Activated CD4-positive, alpha-beta T cell treated with anti-CD3 and anti-CD28 coated beads, Interleukin-2, amount 50 U/mL, for 16 hours (primary cell): ENCODE measurements around the gene CAMK2D.

Experiments used
- DNase-seq: peaks from one replicate; pipeline ENCODE4 v3.0.0-alpha.2; 2020

CAMK2D gene

DNA sequence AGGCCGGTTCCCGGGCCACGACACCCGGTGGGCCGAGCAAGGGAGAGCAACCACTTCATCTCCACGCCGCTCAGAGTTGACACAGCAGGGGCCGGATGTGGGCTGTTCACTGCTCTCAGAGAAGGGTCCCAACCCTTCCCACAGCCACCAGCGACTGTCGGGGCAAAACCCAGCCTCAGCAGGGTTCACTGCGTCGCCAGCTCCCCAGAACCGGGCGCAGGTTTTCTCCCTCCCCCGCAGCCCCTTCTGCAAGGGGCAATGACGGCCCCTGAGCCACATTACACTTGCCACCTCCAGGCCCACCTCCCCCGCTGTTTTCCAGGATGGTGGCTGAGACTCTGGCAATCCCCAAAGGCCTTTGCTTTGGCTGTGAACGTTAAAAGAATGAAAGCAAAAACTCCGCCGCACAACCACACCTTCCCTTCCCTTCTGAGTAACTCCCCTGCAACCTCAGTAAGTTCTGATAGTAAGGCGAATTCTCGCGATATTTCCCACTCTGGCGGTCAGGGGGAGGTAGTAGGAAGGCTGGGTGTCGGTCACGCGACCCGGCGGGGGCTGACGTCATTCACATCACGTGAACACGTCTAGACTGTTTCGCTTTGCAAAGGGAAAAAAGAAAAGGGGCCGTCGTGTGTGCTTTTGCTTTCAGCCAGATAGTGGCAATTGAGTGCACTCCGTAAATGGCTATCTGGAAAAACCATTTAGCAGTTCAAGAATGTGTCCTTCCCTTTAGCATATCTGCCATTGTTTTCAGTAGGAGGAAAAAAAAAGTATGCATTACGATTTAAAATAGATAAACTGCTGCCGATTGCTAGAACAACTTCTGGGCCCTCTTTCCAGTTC lies 869 bp upstream of the CAMK2D start:
- DNase-seq: peak; percentile 100

DNA sequence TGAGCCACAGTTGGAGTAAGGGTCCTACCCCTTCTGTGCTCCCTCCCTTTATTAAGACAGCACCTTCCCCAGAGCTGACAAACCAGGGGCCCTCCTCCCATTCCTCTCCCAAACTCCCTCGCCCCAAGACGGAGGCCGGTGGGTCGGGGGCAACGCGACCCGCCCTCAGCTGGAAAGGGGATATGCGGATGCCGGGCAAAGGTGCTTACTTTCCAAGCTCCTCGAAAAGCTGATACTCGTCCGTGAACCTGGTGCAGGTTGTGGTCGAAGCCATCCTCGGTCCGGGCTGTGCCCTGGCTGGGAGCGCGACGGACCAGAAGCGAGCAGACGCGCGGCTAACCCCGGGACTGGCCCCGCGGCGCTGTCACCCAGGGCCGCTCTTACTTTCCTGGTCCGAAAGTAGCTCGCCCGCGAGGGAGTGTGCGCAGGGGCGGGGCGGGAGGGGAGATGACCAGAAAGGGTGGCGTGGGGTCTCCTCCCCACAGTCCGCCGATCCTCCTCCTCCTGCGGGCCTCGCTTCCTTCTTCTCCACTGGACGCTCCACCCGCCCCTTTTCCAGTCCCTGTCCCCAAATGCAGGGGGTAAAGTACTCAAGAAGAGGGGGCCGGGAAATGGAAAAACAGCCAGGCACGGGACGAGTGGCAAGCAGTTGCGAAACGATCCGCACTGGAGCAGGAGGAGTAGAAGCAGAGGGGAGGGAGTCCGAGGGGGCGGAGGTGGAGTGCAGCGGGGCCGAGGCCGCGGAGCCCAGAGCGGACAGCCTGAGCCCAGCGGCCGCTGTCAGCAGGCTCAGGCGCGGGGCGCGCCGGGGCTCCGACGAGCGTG lies 531 bp downstream of the CAMK2D start:
- peak; percentile 59 for DNase-seq

DNA sequence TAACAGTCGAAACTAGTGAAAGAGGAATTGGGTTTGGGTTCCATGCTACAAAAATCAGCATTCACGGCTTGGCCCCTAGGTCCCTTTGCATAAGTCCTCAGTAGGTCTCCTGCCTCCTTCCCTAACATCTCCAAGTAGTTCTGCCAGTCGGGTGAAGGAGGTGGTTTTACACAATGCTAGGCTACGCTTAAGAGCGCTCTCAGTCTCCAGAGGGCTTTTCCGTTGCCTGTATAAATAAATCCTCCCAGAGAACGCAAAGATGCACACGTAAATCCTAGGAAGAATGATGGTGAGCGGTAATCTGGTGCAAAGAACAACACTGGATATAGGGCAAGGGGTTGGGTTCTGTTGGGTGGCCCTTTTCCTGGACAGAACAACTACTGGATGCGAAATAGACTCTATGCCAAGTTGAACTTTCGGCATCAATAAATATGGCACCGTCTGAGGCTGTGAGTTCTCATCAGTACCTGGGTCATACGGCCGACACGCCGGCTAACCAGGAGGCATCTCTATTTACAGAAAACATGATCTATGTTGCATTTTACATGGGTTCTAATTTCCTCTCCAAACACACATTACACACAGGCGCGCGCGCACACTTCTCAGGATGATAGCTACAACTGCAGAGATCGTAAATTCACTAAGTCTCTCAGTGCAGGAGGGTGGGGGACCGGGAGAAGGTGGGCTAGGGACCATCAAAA lies 1.3 kb downstream of the CAMK2D start:
- DNase-seq: peak; percentile 41

DNA sequence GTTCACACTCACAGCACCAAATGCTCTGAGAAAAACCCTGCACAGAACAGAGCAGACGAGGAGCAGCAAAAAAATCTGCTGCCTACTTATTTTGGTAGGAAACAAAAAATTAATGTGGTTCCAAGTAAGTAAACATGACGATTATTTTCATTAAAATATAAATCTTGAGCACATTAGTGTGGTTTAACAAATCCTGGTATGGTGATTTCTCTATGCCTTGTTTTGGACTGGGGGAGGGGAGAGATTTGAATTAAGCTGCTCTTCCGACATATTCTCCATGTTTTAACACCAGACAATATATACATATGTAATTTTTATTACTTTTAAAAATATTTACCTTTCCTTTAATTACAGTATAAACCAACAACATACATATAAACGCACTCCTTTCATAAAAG lies 1.8 kb downstream of the CAMK2D start:
- no peak for DNase-seq

DNA sequence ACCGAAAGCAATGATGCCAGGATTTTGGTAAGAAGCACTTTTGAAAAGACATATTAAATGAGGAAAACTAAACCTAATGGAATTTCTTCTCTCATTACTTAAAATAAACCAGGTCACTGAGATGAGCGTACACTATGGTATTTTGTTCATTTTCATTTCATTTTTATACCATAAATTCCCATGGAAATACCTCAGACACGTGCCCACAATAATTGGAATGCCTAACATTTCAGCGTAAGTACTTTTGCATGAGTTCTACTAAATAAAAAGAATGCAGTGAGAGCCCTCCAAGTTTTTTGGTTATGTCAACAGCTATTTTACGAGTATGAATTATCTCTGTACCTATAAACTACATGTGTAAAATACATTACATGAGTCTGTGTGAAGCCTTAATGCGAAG lies 3.2 kb downstream of the CAMK2D start:
- DNase-seq: no peak

DNA sequence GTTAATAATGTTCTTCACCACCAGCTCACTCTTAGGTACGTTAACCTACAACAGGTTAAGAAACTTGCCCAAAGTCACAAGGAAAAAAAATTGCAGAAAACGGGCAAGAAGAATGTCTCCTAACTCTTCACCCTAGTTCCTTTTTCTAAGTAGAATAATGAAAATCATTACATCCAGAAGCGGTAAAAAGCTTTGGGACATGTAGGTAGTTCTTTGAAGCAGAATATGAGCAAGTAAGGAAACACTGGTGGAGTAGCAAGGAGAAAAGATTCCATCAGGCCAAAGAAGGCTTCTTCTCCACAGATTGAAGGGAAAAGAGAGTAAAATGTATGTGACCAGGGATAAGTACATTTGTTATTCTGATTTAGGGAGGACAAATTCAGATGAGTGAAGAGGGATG lies 4.1 kb downstream of the CAMK2D start:
- no peak for DNase-seq

DNA sequence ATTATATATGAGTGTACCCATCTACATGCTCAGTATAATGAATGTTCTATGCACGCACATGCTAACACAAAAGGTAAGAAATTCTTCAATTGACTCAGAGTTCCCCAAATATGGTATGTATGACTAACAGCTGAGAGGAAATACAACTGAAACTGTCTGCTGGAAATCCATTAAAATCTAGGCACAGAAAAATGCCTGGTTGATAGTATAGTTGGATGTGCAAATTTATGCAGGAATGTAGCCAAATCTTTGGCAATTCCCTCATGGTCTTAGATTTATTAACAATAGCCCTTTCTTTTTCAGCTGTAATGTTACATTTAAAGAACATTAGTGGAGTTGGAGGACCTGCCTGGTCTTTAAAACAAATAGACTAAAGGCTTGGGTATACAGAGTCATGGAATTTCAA lies 5.5 kb downstream of the CAMK2D start:
- DNase-seq: peak; percentile 86

DNA sequence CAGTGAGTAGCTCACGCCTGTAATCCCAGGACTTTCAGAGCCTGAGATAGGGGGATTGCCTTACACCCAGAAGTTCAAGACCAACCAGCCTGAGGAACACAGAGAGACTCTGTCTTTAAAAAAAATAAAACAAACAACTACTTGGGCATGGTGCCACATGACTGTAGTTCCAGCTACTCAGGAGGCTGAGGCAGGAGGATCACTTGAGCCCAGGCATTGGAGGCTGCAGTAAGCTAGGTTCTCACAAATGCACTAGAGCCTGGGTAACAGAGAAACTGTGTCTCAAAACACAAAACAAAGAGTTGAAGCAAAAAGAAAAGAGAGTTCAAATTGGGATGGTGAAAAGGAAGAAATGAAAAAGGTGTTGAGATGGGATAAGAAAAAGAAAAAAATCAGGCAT lies 10.8 kb downstream of the CAMK2D start:
- no peak for DNase-seq

DNA sequence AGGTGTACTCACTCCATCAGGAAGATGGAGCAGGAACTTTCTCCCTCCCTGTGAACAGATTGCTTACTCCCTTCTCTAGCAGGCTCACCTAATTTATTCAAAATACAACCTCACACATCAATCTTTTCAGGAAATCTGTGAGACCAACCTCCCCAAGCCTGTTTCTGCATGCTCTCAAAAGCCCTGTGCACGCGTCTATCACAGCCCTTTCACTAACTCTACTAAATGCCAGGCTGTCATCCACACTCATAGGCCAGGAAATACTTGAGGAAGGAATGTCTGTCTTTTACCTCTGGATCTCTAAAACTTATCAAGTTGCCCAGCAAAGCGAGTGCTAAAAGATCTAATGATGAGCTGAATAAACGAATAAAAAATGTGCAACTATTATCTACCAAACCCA lies 11.2 kb downstream of the CAMK2D start:
- DNase-seq: no peak

DNA sequence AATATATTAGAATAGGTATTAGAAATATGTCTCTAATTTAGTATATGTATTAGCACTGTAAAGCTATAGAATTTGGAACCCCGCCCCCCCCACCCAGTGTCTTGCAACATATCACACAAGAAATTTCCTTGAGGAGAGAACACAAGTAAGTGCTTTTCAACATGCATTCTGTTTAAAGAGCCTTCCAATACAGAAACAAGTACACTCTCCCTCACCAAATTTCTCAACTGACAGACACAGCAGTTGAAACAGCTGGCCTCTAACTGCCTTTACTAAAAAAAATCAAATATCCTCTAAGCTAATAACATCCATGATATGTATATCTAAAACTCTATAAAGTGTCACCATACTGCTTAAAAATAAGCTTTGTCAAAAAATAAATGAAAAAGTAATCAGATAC lies 12.4 kb downstream of the CAMK2D start:
- DNase-seq: no peak

DNA sequence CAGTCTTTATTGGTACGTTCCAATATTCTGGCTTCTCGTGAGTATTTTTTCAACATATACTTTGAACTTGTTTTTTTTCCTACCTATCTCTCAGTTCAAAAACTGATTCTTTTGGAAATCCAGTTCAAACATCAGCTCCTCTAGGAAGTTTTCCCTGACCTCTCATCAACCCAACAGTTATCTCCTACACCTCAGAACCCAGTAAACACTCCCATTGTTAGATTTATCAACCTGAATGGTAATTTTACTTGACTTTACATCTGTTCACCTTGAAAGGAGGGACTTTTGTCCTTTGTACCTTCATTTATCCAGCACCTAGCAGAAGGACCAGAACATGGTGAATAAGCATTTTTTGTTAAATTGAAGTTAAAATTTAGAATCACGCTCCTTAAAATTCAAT lies 13.6 kb downstream of the CAMK2D start:
- no peak for DNase-seq

DNA sequence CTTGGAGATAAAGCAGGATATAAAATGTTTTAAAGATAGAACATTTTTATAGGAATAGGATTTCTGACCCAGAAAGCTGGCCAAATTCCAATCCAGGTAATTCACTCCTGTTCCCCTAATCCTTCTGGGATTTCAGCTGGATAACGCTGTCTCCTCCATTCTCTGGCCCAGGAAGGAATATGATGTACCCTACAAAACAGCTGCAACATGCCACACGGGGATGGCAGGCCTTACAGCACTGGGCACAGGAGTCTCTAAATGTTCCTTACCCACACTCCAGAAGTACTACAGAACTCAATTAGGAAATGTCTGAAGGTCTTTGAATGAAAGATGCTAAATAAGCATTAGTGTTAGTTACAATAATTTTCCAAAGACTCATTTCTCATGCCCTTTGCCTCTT lies 15.8 kb downstream of the CAMK2D start:
- no peak for DNase-seq

DNA sequence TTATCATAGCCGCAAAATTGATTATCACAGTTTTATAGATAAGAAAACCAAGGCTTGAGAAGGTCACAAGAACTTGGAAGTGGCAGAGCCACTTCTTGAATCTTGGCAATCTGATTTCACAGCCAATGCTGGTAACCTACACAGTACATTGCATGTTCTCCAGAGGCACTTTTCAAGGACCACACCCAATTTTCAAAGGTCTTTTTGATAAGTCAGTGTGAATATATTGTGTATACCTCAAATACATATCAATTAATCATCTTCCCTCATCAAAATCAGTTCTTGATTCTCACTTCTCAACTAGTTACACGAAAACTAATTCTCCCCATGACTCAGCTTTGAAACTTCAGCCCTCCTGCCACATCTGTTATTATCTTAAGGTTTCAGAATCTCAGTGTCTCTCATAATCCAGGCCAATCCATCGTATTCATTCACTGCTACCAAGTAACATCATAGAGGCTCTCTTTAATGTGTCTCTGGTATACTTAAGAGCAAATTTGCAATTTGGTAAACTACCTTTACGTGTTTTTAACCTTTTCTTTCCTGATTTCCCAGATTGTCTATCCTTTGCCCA lies 16.8 kb downstream of the CAMK2D start:
- peak; percentile 50 for DNase-seq

DNA sequence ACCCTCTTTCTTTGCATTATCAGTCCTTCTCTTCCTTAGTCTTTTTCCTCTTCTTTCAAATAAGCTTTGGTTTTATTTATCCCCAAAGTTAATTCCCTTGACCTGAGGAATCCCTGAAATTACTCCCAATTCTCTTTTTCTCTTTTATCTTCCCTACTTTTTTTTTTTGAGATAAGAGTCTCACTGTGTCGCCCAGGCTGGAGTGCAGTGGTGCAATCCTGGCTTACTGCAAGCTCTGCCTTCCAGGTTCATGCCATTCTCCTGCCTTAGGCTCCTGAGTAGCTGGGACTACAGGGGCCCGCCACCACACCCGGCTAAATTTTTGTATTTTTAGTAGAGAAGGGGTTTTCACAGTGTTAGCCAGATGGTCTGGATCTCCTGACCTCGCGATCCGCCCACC lies 17.8 kb downstream of the CAMK2D start:
- no peak for DNase-seq

DNA sequence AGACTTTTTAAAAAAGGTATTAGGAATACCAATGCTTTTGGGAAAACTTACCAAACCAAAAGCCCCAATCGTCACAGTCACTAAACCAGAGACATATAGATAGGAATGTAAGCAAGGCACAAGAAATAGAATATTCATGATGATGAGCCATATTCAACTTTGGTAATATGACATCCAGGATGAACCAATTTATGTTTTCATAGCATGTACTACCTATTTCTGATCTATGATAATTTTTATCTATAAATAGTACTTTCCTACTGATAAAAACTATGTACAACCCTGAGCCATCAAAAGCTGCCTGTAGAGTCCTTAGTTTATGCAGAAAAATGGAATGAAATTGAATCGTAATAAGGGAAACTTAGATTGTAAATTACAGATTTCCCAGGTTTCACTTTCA lies 18.9 kb downstream of the CAMK2D start:
- DNase-seq: no peak

DNA sequence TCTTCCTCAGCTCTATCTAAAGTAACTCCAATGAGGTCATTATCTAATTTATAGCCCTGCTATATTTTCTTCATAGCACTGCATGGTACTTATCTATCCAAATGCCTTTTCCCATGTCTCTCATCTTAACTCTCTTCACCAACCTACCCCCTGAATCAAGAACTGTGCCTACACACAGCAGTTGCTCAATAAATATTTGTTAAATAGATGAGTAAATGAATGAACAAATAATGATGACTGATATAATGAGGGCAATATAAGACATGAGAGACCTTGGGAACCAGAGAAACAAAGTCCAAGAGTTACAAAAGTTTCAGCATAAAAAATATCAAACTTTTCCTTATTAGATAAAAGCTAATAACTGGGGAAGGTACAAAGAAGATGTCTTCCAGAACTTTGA lies 19.6 kb downstream of the CAMK2D start:
- no peak for DNase-seq

DNA sequence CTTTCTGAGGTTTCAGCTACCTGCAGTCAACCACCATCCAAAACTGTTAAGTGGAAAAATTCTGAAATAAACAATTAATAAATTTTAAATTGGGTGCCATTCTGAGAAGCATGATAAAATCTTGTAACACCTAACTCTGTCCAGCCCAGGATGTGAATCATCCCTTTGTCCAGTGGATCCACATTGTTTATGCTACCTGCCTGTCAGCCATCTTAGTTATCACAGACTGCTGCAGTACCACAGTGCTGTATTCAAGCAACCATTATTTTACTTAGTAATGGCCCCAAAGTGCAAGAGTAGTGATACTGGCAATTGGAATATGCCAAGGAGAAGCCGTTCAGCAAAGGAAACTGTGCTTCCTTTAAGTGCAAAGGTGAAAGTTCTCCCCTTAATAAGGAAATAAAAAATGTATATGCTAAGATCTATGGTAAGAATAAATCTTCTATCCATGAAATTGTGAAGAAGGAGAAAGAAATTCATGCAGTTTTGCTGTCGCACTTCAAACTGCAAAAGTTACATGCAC lies 20.6 kb downstream of the CAMK2D start:
- DNase-seq: no peak

DNA sequence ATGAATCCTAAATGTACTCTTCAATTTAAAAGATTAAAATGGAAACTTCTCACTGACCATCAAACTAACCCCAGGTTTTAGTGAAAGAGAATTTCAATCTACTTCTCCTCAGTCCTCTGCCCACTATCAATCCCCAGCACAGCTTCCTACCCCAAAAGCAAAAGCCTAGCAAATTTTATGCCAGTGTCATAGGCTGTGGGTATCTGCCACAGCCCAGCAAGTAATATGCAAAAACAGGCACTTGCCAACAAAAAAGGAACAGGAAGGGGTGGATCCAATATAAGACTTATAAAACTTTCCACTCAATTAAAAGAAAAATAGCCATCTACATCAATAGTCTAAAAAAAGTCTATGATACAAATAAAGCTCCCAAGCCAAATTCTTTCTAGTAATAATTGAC lies 22.3 kb downstream of the CAMK2D start:
- no peak for DNase-seq

DNA sequence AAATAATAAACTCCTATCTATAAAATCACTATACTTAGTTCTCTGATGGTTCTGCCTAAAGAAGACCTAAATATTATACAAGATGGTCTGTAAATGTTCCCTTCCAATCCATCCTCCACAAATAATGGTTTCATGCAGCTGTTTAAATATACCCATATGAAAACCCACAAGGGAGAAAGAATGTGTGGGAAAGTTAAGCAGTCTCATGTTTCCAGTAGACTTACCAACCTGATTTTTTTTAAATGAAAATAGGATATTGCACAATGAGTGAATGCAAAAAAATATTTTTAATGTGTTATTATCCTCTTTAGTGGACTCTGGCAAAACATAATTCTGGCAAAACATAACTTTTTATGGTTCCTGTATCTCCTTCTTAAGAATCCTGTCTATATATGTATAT lies 23.3 kb downstream of the CAMK2D start:
- DNase-seq: no peak

DNA sequence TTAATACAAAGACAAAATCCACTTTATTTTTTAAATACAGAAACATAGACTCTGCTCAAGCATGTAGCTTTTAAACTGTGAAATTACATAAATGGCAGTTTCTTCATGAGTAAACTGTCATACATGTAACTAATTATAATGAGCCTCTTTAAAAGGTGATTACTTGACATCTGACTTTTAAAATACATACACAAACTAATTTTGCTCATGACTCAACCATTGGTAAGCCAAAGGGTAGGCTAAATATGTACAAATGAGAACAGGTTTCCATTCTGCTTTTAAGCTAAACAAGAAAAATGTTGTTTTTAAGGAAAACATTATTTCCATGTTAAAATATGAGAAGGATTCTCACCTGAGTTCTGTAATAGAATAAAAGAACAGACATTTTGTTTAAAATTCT lies 27.9 kb downstream of the CAMK2D start:
- DNase-seq: no peak

DNA sequence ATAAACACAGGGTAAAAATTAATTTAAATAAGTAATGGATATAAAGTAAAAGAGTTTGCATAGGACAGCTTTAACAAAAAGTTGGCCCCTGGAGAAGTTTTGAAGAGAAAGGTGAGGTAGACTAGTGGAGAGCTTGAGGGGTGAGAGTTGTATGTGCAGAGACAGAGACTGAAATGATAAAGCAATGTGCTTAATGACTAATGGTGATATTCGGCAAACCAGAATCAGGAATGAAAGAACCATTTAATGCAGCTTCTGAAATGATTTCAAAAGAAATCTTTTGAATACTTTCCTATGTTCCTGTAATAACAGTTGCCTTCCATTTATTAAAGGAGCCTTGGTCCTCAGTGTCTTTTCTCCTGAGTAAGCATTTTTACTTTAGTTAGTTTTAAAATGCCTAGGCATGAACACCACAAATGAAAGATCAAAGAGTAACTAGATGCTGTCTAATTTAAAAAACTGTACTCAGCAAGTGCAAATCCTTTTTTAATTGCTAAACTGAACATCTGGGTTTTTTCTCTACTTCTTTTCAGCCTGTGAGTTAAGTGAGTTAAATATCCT lies 28.5 kb downstream of the CAMK2D start:
- peak; percentile 65 for DNase-seq

DNA sequence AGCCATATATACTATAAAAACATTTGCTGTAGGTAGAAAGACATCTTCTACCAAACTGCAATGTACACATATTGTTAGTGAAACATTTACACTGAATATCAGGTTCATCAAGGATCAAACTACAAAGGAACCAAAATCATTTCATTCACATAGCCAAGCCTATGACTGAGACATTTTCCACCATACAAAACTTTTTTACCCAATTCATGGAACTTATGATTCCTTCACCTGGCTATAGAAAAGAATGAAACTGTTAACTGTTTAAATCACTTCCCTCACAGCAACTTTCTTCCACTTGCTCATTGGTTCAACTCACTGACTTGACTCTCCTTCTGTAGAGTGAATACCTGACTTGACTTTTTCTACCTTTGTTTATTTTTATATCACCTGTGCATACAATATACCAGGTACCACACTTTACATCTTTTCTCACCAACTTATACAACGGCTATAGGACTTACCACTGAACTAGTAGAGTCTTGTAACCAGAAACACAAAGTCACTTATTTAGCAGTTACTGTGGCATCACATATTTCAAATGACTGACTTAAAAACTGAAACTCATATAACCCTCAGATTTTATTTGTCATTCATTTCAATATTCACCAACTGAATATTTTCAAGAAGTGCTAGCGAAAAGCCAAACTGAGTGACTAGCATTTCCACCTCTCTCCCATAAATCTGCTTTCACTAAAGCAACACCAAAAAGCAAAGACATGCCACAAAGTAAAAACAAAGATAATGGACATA lies 30.9 kb downstream of the CAMK2D start:
- peak; percentile 49 for DNase-seq
